Measurements from ENCODE around the gene UNC13A. TPM values are rescaled to one million over a fixed set of nuclear protein-coding genes. Genes with fewer than 3 reads are reported as not detected.

UNC13A gene
- total RNA-seq, 1 donor from 2014 or later = 1.3 TPM

DNA sequence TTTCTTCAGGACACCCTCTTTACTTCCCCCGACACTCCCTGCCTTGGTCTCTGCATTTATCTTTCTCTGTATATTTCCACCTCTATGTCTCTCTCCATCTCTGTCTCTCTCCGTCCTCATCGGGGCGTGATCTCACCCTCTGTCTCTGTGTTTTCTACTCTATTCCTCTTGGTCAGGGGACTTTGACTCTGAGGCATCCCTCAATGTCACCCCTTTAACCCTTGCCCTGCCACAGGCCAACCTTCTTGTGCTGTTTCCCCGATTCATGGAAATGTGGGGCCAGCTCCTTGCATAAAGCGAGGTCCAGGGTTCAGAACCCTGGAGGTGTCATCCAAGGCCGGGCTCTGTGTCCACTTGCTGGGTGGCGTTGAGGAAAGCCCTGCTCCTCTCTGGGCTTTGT is 85.9 kb downstream of the UNC13A start:
- H3K27ac ChIP-seq = no peak overlapping the region
- H3K4me2 ChIP-seq = no peak overlapping the region
- Mint-ChIP-seq H3K9me3 (no peaks in the 10 kb centered on the region), H3K4me1 (peaks cover 12% of the 10 kb centered on the region), H3K27me3 (ENCODE audit: insufficient read depth, low read depth) (peaks cover 6% of the 10 kb centered on the region), H3K4me3 (no peak overlapping the region), H3K36me3 (no peaks in the 10 kb centered on the region), H3K27ac (no peak overlapping the region)
- H3F3A ChIP-seq (ENCODE audit: low read depth) = peaks cover 34% of the 10 kb centered on the region
- no peak overlapping the region for H3K9ac ChIP-seq
- no peaks in the 10 kb centered on the region for H3K79me2 ChIP-seq (ENCODE audit: low read depth)
- TF ChIP-seq, protein P1, sequence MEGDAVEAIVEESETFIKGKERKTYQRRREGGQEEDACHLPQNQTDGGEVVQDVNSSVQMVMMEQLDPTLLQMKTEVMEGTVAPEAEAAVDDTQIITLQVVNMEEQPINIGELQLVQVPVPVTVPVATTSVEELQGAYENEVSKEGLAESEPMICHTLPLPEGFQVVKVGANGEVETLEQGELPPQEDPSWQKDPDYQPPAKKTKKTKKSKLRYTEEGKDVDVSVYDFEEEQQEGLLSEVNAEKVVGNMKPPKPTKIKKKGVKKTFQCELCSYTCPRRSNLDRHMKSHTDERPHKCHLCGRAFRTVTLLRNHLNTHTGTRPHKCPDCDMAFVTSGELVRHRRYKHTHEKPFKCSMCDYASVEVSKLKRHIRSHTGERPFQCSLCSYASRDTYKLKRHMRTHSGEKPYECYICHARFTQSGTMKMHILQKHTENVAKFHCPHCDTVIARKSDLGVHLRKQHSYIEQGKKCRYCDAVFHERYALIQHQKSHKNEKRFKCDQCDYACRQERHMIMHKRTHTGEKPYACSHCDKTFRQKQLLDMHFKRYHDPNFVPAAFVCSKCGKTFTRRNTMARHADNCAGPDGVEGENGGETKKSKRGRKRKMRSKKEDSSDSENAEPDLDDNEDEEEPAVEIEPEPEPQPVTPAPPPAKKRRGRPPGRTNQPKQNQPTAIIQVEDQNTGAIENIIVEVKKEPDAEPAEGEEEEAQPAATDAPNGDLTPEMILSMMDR (IDR thresholded peaks at IDR 0.05) = no peak
- TF ChIP-seq EZH2phosphoT487 (IDR thresholded peaks at IDR 0.05) (no peak), EZH2 (IDR thresholded peaks at IDR 0.05) (no peak)
- no peaks in the 10 kb centered on the region for H3K9me3 ChIP-seq (ENCODE audit: low read depth)
- no peaks in the 10 kb centered on the region for H4K20me1 ChIP-seq (ENCODE audit: low read depth)
- H3K4me3 ChIP-seq = no peak overlapping the region
- peaks cover 5% of the 10 kb centered on the region for H3K4me1 ChIP-seq
- DNase-seq (ENCODE audit: low spot score) = no peak
- peaks cover 11% of the 10 kb centered on the region for H3K27me3 ChIP-seq
- no peaks in the 10 kb centered on the region for H3K36me3 ChIP-seq
- peak overlapping the region; percentile 47 for H2AFZ ChIP-seq (replicated peaks)

DNA sequence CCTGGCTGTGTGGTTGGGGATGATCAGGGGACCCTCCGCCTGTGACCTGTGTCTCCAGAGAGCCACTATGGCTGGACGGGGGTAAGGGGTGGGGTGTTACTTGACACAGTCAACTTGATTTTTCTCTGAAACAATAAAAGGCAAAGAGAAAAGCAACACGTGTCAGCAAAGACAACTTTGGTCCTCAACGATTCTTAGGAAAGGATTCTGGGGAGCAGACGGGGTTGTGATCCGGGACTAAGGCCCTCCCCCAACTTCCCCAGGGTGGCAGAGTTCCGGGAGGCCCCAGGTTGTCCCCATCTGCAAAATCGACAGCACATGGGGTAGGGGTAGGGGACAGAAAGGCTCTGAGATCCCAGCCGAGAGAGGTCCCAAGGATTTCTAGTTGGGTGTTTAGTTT is 86.5 kb downstream of the UNC13A start:
- Histone ChIP-seq H3K27ac (no peak overlapping the region), H3K4me2 (no peak overlapping the region), H3K36me3 (no peaks in the 10 kb centered on the region), H2AFZ (replicated peaks) (peak overlapping the region; percentile 47), H3K27me3 (peaks cover 11% of the 10 kb centered on the region), H3F3A (ENCODE audit: low read depth) (peaks cover 28% of the 10 kb centered on the region), H3K9ac (no peak overlapping the region), H3K4me3 (no peak overlapping the region), H3K4me1 (peaks cover 5% of the 10 kb centered on the region), H3K79me2 (ENCODE audit: low read depth) (no peaks in the 10 kb centered on the region), H4K20me1 (ENCODE audit: low read depth) (no peaks in the 10 kb centered on the region), H3K9me3 (ENCODE audit: low read depth) (no peaks in the 10 kb centered on the region)
- no peaks in the 10 kb centered on the region for H3K36me3 Mint-ChIP-seq
- no peak overlapping the region for H3K27ac Mint-ChIP-seq
- peaks cover 6% of the 10 kb centered on the region for H3K27me3 Mint-ChIP-seq (ENCODE audit: insufficient read depth, low read depth)
- H3K9me3 Mint-ChIP-seq = no peaks in the 10 kb centered on the region
- no peak for DNase-seq (ENCODE audit: low spot score)
- no peak overlapping the region for H3K4me3 Mint-ChIP-seq
- H3K4me1 Mint-ChIP-seq = peaks cover 9% of the 10 kb centered on the region
- TF ChIP-seq EZH2 (IDR thresholded peaks at IDR 0.05) (no peak), EZH2phosphoT487 (IDR thresholded peaks at IDR 0.05) (no peak)
- TF ChIP-seq, protein P1 (IDR thresholded peaks at IDR 0.05) = no peak

DNA sequence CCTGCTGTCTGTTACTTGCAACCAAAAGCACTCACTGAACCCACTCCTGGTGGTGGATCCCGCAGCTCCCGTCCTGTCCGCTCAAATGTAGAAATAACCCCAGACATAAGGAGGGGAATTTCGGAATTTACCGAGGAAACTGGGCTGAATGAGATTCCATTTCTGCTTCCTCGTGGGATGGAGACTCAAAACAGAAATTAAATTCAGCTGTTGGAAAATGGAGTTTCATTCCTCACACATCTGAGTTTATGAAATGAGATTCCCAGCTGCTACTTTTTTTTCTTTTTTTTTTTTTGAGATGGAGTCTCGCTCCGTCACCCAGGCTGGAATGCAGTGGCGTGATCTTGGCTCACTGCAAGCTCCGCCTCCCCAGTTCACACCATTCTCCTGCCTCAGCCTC is 88.4 kb downstream of the UNC13A start:
- H3K4me3 Mint-ChIP-seq = no peak overlapping the region
- no peaks in the 10 kb centered on the region for H3K36me3 Mint-ChIP-seq
- DNase-seq (ENCODE audit: low spot score) = no peak
- H3K27ac Mint-ChIP-seq = no peak overlapping the region
- TF ChIP-seq EZH2 (IDR thresholded peaks at IDR 0.05) (no peak), EZH2phosphoT487 (IDR thresholded peaks at IDR 0.05) (no peak)
- TF ChIP-seq, protein P1 (IDR thresholded peaks at IDR 0.05) = no peak
- Histone ChIP-seq H3K4me2 (no peak overlapping the region), H3K9me3 (ENCODE audit: low read depth) (no peaks in the 10 kb centered on the region), H3K79me2 (ENCODE audit: low read depth) (no peaks in the 10 kb centered on the region), H3K4me1 (peaks cover 2% of the 10 kb centered on the region), H3K4me3 (no peak overlapping the region), H3K36me3 (no peaks in the 10 kb centered on the region), H3F3A (ENCODE audit: low read depth) (peaks cover 9% of the 10 kb centered on the region), H4K20me1 (ENCODE audit: low read depth) (no peaks in the 10 kb centered on the region), H2AFZ (replicated peaks) (no peak overlapping the region), H3K27me3 (peaks cover 11% of the 10 kb centered on the region), H3K9ac (no peak overlapping the region), H3K27ac (no peak overlapping the region)
- H3K4me1 Mint-ChIP-seq = peaks cover 5% of the 10 kb centered on the region
- H3K27me3 Mint-ChIP-seq (ENCODE audit: insufficient read depth, low read depth) = peaks cover 6% of the 10 kb centered on the region
- H3K9me3 Mint-ChIP-seq = no peaks in the 10 kb centered on the region
